Activated naive CD4-positive, alpha-beta T cell treated with anti-CD3 and anti-CD28 coated beads, Interleukin-2, amount 50 U/mL, for 72 hours (primary cell): ENCODE results near the gene CEP85. TPM values are rescaled to one million over a fixed set of nuclear protein-coding genes. Genes with fewer than 3 reads are reported as not detected.
"Not testable (repeated sequence)": the region's sequence is repeated elsewhere in the genome, so short reads cannot be mapped to it uniquely, and the experiment has no call there.

Experiments
- ATAC-seq, 2 donors: fragments of 150-1000 bp; cut with Tn5 transposase; 2 replicates each; pipeline ENCODE4 v1.10.0; 2021; ENCODE audit warnings: mild to moderate bottlenecking in 2 of 2, moderate library complexity in 2 of 2
- DNase-seq, 2 donors: peaks; one replicate each; pipeline ENCODE4 v3.0.0; 2021 to 2022; ENCODE audit warnings: low spot score in 2 of 2
- H3K27ac Mint-ChIP-seq, 2 donors: one replicate each; pipeline ENCODE4 v1.8.0; 2022; ENCODE audit warnings: mild to moderate bottlenecking in 2 of 2, mixed read lengths in 2 of 2
- H3K36me3 Mint-ChIP-seq, 2 donors: one replicate each; pipeline ENCODE4 v1.8.0; 2022; ENCODE audit warnings: mixed read lengths in 2 of 2
- H3K9me3 Mint-ChIP-seq, 2 donors: one replicate each; pipeline ENCODE4 v1.8.0; 2022; ENCODE audit warnings: mixed read lengths in 2 of 2
- total RNA-seq, 2 donors: library from RNA; stranded (reverse); gene quantifications; one replicate each; pipeline ENCODE4 v1.2.3, GENCODE V29; 2022

The CEP85 gene
- total RNA-seq, 2 donors from 2014 or later, result 26.9 to 92.3 TPM

DNA sequence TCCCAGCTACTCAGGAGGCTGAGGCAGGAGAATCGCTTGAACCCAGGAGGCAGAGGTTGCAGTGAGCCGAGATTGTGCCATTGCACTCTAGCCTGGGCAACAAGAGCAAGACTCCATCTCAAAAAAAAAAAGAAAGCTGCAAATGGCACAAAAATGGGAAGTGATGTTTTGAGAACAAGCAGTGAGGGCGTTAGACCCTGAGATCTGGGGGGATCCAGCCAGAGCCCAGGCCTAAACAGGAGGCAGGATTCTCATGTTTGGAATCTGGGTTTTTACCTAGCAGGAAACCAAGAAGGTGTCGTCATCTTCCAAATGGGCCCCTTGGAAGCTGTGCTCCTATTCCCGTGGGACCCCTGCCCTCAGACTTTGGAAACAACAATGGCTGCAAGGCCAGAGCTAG is 58.7 kb downstream of the CEP85 start:
- not testable (repeated sequence) for H3K9me3 Mint-ChIP-seq, ATAC-seq, H3K36me3 Mint-ChIP-seq, DNase-seq
- peak overlapping the region in 1 of 2 donors; percentile 97 for H3K27ac Mint-ChIP-seq

DNA sequence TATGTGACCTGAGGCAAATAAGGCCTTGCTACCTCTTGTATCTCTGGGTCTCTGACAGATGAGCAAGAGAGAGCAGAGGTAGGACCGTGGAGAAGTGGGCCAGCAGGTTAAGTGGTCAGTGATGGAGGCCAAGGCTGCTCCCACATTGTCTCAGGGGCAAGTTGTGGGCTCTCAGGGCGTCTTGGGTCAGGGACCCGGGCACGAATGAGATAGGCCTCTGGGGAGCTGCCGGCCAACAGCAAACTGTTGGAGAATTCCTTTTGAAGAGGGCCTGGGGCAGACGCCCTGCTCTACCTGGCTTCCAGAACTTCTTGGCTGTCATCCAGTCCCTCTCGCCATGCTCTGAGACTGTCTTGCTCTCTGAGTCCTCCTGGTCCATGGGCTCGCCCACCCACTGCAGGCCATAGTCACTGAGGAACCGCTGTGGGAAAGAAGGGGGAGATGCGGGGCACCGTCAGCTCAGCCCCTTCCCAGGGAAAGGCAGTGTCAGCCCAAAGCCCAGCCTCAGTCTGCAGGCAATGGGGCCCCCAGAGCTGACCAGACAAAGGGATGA is 60.0 kb downstream of the CEP85 start:
- no peak for ATAC-seq
- H3K9me3 Mint-ChIP-seq, result no peaks in the 10 kb centered on the region
- no peaks in the 10 kb centered on the region for H3K36me3 Mint-ChIP-seq
- no peak for DNase-seq
- H3K27ac Mint-ChIP-seq, result no peak overlapping the region

DNA sequence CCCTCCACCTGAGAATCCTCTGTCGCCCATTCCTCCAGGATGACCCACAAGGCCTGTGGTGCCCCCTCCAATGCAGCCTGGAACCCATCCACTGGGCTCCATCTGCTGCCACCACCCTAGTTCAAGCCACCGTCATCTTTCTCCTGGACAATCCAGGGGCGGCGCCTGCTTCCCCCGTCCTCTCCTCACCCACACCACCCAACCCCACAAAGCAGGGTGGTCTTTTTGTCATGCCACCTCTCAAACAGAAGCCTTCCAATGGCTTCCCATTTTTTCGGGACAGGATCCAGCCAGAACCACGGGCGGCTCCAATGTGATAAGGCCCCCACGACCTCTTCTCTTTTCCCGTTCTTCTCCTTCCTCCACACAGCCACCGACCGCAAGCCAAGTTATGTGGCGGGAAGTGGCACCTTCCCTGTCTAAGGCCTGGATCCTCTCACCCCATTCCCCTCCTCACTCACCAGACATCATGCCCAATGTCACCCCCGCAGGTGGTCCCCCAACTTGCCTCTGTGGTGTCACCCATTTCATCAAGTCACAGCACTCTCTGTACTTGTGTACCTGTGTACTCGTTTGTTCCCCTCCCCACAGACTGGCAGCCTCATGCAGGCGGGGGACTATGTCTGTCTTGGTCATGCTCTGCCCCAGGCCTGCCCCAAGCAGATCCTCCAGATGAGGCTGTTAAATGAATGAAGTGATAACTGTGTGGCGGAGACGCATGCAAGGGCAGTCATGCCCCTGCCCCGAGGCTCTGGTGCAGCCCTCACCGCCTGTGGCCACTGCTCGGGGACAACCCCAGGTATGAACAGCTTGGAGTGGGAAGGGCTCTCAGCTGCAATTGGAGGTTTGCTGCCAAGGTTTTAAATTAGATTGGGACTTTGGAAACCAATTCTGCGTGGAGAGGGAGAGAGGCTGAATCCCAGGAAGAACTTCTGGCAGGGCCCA is 61.5 kb downstream of the CEP85 start:
- Mint-ChIP-seq H3K9me3 (no peaks in the 10 kb centered on the region), H3K27ac (peak overlapping the region; percentile 3 to 69), H3K36me3 (no peaks in the 10 kb centered on the region)
- ATAC-seq, result no peak
- DNase-seq, result no peak

DNA sequence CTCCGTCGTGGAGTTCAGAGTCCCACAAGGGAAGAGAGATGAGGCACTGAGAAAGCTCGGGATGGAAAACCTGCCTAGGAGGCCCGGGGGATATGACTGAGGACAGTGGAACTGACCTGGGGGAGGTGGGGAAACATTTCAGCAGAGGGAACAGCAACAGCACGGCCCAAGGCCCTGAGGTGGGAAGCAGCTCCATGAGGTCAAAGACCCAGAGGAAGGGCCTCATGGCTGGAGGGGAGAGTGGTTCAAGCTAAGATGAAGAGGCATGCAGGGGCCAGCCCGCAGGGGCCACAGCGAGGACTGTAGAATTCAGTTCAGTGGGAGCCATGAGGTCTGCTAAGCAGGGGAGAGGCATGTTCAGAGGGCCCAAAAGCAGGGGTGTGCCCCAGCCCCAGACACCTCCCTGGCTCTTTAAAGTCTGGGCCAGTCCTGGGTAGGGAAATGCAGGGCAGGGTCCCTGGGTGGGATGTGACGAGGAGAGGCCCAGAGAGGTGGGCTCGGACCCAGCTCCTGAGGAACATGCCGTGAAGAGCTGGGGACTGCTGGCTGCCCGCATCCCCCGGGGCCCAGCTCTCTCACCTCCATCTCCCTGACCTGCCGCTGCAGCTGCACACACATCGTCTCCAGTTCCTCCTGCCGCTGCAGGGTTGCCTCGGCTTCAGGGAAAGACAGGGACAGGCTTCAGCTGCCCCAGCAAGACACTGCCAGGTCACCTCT is 62.5 kb downstream of the CEP85 start:
- ATAC-seq, result no peak
- Mint-ChIP-seq H3K27ac (peak overlapping the region; percentile 38 to 76), H3K36me3 (no peaks in the 10 kb centered on the region), H3K9me3 (no peaks in the 10 kb centered on the region)
- DNase-seq, result no peak

DNA sequence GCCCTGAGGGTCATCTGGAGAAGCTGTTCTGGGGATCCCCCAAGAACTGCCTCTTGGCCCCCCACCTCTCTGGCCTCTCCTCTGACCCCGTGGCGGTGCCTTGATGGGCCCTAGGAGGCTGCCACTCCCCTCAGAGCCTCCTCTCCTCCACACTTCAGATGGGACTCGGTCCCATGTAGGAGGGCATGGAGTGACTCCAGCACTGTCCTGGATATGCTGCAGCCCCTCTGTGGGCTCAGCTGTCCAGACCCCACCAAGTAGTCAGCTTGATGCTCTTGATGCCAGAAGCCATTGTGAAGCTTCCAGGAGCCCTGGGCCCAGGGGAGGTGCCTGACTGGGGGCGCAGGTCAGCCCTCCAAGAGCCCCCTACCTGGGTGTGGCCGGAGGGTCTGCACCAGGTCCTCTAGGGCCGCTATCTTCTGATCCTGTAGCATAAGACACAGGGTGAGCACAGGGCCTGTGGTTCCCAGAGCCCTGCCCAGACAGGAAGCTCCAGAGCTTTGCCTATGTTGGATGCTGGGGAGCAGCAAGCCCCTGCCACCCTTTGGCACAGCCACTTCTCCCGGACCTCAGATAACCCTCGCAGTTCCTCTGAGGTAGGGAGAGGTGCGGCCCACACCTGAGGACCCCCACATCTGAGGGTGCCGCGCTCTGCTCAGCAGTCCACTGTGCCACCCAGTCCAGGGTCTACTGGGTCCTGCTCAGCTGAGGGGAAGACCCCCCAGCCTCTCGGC is 63.2 kb downstream of the CEP85 start:
- Mint-ChIP-seq H3K9me3 (no peaks in the 10 kb centered on the region), H3K36me3 (no peaks in the 10 kb centered on the region), H3K27ac (peak overlapping the region; percentile 38 to 60)
- no peak for DNase-seq
- no peak for ATAC-seq

DNA sequence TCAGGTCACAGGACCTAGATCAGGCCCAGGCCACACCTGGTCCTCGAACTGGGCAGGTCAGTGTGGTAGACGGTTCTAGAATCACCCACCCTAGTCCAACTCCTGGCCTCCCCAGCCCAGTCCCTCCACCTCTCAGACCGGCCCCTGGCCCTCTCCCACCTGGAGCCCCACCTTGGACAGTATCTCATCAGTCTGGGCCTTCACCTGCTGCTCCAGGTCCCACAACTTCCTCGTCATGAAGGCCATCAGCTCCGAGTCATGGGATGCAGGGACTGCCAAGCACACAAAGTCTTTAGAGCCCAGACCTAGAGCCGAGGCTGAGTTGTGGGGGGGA is 63.8 kb downstream of the CEP85 start:
- Mint-ChIP-seq H3K9me3 (no peaks in the 10 kb centered on the region), H3K27ac (peak overlapping the region in 1 of 2 donors; percentile 60), H3K36me3 (no peaks in the 10 kb centered on the region)
- DNase-seq, result no peak
- ATAC-seq, result no peak

DNA sequence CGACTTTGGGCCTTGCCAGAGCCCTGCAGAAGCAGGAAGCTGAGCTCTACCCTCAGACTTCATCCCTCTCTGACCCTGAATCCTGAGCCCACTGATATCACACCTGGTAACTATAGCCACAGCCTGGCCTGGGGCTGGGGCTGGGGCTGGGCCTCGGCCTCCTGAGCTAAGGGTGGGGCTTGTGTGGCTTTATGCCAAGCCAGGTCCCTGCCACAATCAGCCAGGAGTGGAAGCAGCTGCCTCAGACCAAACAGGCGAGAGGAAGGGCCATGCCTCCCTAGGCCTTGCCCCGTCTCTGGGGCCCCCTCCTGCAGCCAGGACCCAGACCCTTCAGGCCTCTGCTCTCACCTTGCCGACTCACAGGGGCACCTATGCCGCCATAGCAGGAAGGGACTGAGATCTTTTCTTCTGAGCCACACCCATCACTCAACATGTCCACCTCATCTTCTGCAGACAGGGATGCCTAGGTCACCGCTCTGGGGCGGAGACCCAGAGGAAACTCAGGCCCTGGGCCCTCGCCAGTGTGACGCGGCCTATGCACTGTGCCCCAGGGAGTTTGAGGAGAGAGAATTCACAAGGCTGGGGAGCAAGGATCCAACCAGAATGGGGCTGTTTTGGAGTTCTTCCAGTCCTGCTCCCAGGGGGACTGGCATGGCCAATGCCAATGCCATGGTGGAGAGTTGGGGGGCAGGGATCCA is 66.7 kb downstream of the CEP85 start:
- Mint-ChIP-seq H3K27ac (peak overlapping the region; percentile 61 to 77), H3K9me3 (no peaks in the 10 kb centered on the region), H3K36me3 (no peaks in the 10 kb centered on the region)
- no peak for DNase-seq
- no peak for ATAC-seq

DNA sequence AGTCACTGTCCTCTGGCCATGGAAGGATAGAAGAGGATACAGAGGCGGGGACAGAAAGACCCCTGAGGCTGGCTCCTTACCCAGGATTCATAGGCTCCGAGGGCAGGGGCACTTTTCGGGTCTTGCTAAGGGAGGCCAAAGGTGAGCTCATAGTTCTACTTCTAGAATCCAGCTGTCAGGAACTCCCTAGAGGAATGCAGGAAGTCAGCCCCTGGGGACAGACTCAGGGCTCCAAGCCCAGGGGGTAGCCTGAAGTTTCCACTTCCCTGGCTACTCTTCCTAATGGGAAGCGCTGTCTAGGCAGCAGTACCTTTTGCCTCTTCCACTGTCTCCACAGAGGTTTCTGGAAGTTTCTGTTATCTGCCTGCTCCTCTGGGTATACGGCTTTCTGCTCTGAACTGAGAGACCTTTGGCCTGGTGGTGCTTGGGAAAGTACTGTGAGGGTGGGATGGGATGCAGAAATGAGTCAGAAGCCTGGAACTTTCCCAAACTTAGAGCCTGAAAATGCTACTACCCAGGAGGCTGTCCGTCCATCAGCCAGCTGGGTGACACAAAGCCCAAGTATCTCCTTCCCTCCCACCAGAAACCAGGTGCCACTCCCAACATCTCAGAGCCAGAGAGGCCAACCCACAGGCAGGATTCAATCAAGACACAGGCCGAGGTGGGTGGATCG is 68.9 kb downstream of the CEP85 start:
- peaks cover 4 to 5% of the 10 kb centered on the region in 2 donors for H3K36me3 Mint-ChIP-seq
- ATAC-seq (no peak), DNase-seq (no peak)
- H3K27ac Mint-ChIP-seq, result no peak overlapping the region
- no peaks in the 10 kb centered on the region for H3K9me3 Mint-ChIP-seq

DNA sequence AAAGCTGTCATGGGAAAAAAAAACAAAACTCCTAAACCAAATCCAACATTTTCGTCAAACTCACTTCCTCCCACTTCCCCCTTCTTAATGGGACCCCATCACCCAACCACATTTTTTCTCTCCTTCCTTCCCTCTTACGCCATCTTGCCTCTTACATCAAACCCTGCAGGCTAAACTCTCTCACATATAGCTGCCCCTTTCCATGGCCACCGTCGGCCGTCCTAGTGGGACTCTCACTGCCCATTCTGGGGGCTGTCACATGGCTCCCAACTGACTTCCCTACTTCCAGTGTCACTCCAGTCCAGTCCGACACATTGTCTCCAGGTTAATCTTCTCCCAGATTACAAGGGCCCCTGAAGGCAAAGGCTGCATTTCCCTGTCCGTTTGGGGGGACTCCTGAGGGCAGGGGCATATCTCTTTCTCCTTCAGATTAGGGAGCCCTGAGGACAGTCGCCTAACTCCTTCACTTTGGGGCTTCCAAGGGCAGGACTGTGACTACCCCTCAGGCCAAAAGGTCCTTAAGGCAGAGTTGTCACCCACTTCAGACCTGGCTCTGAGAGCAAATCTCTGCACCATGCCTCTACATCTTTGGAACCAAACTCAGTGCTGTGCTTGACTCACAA is 71.8 kb downstream of the CEP85 start:
- no peaks in the 10 kb centered on the region for H3K9me3 Mint-ChIP-seq
- peaks cover 4 to 5% of the 10 kb centered on the region in 2 donors for H3K36me3 Mint-ChIP-seq
- no peak for ATAC-seq
- H3K27ac Mint-ChIP-seq, result peak overlapping the region; percentile 85 to 98
- DNase-seq, result no peak

DNA sequence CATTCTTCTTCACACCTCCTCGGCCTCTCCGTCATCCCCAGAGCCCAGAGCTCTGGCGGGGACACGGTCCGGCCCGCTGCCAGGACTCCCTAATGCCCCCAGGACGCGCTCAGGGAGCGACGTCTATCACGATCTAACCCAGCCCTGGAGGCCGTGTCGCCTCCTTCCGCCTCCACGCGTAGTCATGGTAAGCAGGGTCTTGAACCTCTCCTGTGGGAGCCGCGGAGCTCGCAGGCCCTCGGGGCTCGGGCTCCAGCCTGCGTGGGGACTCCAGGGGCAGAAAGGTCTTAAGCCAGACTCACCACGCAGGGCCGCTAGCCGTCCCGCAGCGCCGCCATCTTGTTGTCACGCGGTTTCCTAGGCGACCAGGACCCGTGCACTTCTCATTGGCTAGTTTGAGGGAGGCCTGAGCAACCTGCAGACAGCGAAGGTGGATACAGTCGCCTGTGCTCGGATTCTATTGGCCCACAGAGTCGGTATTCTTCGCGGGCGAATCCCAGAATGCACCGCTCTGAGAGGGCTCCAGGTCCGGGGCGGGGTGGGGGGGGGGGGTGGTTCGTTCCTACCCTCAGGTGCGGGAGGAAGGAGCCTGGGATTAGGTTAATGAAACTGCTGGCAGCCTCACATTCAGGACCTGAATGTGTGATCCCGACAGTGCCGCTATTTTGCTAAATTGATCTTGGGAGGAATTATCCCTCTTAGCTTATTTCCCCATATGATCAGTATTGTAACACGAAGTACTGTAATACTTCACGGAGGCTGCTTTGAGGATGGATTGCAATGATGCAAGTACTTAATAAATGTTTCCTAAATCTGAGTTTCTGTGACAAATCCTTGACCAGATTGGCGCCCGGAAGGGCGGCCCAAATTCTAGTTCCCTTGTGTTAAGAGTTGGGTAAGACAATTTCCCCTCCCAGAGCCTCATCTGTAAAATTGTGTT is 72.6 kb downstream of the CEP85 start, which contains the start of gene UBXN11:
Gene UBXN11, minus strand, starts transcription at position 347 of the 940 bp plus-strand sequence. CDS start 3,753 bp downstream, outside the sequence.
- peak within 1 kb of the TSS; percentile 85 to 98 for H3K27ac Mint-ChIP-seq
- peak; percentile 87 to 91 for DNase-seq
- H3K9me3 Mint-ChIP-seq, result no peaks in the 10 kb centered on the region
- ATAC-seq, result peak; percentile 84 to 96
- peaks cover 4 to 5% of the 10 kb centered on the region in 2 donors for H3K36me3 Mint-ChIP-seq

DNA sequence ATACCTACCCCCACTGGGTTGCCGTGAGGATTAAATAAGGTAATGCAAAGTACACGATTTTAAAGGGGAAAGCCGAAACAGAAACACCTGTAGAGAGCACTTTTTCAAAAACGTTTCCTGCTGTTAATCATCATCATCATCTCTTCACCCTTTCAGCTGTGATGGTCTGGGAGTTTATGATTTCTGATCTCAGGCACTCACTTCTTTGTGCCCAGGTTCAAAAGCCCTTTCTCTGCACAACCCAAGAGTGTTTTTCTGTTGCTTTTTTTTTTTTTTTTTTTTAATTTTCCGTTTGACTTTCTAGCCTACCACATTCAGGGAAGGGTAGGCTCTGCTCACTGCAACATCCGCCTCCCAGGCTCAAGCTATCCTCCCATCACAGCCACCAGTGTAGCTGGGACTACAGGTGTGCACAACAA is 73.4 kb downstream of the CEP85 start:
- ATAC-seq (peak; percentile 5 to 41), DNase-seq (peak in 1 of 2 donors; percentile 27)
- Mint-ChIP-seq H3K27ac (peak overlapping the region; percentile 85 to 91), H3K36me3 (peaks cover 4 to 5% of the 10 kb centered on the region in 2 donors), H3K9me3 (no peaks in the 10 kb centered on the region)

DNA sequence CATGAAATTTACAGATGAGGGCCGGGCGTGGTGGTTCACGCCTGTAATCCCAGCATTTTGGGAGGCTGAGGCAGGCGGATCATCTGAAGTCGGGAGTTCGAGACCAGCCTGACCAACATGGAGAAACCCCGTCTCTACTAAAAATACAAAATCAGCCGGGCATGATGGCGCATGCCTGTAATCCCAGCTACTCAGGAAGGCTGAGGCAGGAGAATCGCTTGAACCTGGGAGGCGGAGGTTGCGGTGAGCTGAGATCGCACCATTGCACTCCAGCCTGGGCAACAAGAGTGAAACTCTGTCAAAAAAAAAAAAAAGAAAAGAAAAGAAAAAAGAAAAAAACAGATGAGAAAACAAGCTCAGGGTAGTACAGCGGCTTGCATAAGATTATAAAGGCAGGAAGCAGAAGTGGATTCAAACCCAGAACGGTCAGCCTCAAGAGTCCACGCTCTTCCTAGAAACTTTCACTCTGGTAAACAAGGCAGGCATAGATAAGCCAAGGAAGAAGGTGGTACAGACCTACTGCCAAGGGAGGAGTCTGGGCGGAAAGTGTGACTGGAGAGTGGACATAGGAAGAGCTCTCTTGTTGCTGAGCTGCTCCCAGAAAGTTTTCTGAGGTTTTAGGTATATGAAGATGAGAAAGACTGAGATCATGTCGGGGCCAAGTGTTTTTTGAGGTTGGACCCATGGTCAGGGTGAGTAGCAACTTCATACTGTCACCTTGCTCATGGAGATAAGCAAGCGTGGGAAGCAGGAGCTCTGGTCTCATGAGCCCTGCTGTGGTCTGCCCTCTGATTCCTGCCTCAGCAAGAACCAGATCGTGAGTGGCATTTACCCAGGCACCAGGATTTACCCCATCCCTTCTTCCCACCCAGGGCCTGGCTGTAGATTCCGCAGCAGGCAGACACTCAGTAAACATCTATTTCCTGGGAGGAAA is 74.2 kb downstream of the CEP85 start:
- H3K36me3 Mint-ChIP-seq, H3K9me3 Mint-ChIP-seq: not testable (repeated sequence)
- peak overlapping the region; percentile 85 to 91 for H3K27ac Mint-ChIP-seq
- ATAC-seq (peak; percentile 47 to 81), DNase-seq (peak; percentile 39 to 76)

DNA sequence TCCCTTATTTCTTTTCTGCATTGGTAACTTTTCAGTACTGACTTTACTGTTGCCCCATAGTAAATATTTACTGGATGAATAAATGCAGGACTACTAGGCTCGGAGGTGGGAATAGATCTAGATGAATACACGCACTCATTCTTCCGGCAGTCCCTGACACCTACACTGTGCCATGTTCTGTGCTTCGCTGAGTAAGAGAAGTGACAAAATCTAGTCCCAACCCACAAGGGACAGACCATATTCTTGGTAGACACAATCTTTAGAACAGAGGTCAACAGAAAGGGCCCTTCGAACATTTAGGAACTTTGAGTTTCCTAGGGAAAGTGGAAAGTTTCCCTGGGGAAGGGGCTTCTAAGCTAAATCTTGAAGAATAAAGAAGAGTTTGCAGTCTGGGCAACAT is 80.5 kb downstream of the CEP85 start:
- peaks cover 14 to 15% of the 10 kb centered on the region in 2 donors for H3K36me3 Mint-ChIP-seq
- ATAC-seq (no peak), DNase-seq (no peak)
- H3K9me3 Mint-ChIP-seq, result no peaks in the 10 kb centered on the region
- H3K27ac Mint-ChIP-seq, result peak overlapping the region in 1 of 2 donors; percentile 61
